Measurements from ENCODE around the gene PRKCB. TPM values are rescaled to one million over a fixed set of nuclear protein-coding genes. Genes with fewer than 3 reads are reported as not detected.
A peak's percentile ranks its signal among the peaks of the same experiment; 100 is the strongest.

The PRKCB gene
- total RNA-seq, 4 donors from 2014 or later, result 10.7 to 23.9 (median 18.2) TPM

GRCh38 chr16:23876256-23876896 is 40.6 kb downstream of the PRKCB start:
- no peak for TF ChIP-seq POLR2AphosphoS5 (IDR thresholded peaks at IDR 0.05)
- no peak for TF ChIP-seq POLR2A (IDR thresholded peaks at IDR 0.05)
- TF ChIP-seq EP300 (IDR thresholded peaks at IDR 0.05), result no peak
- no peak for TF ChIP-seq CTCF (IDR thresholded peaks at IDR 0.05)
- no peaks in the 10 kb centered on the region for H3K36me3 ChIP-seq
- H3K4me1 ChIP-seq, result no peaks in the 10 kb centered on the region
- WGBS, 2 donors (ENCODE audit: low coverage in 1 of 2), result 32 to 36% methylated on average over 6 of the region's 6 CpGs
- no peak overlapping the region for H3K27ac ChIP-seq
- ATAC-seq, result no peak
- no peaks in the 10 kb centered on the region for H3K27me3 ChIP-seq
- H3K9me3 ChIP-seq, result no peaks in the 10 kb centered on the region
- no peak overlapping the region for H3K4me3 ChIP-seq

GRCh38 chr16:23877107-23878070 is 41.6 kb downstream of the PRKCB start:
- Histone ChIP-seq H3K27ac (no peak overlapping the region), H3K36me3 (no peaks in the 10 kb centered on the region), H3K4me1 (no peaks in the 10 kb centered on the region), H3K4me3 (no peak overlapping the region), H3K27me3 (no peaks in the 10 kb centered on the region), H3K9me3 (no peaks in the 10 kb centered on the region)
- 79 to 86% methylated on average over 3 to 9 of the region's 9 CpGs for WGBS, 2 donors (ENCODE audit: low coverage in 1 of 2)
- ATAC-seq, result no peak
- TF ChIP-seq EP300 (IDR thresholded peaks at IDR 0.05) (no peak), POLR2AphosphoS5 (IDR thresholded peaks at IDR 0.05) (no peak), POLR2A (IDR thresholded peaks at IDR 0.05) (no peak), CTCF (IDR thresholded peaks at IDR 0.05) (peak in 1 of 4 experiments; percentile 16)

DNA sequence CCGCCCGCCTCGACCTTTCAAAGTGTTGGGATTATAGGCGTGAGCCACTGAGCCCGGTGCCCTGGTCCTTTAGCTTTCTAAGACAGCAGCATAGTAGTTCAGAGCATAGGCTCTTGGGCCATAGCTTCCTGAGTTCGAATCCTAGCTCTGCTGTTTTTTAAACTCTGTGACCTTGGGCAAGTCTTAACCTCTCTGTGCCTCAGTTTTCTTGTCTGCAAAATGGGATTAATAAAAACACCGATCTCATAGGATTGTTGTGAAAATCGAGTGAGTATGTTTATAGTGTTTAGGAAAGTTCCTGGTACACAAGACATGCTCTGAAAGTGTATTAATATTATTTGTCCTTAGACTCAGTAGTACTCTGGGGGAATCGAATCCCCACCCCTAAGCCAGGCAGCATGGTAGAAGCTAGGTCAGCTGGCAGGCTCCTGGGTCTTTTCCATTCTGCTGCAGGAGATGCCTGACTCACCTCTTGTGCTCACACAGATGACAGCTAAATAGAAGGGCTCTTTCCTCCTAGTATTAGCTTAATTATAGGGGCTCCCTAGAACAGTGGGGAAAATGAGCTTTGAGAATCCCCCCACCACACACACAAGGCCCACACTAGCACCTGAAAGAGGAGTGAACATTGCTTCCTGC is 44.1 kb downstream of the PRKCB start:
- TF ChIP-seq EP300 (IDR thresholded peaks at IDR 0.05), result no peak
- no peak for TF ChIP-seq POLR2AphosphoS5 (IDR thresholded peaks at IDR 0.05)
- TF ChIP-seq CTCF (IDR thresholded peaks at IDR 0.05), result no peak
- no peak for TF ChIP-seq POLR2A (IDR thresholded peaks at IDR 0.05)
- Histone ChIP-seq H3K4me1 (no peaks in the 10 kb centered on the region), H3K36me3 (no peaks in the 10 kb centered on the region), H3K27me3 (no peaks in the 10 kb centered on the region), H3K27ac (no peak overlapping the region), H3K9me3 (no peaks in the 10 kb centered on the region), H3K4me3 (no peak overlapping the region)
- 79 to 90% methylated on average over 8 to 9 of the region's 9 CpGs for WGBS, 2 donors (ENCODE audit: low coverage in 1 of 2)
- ATAC-seq, result no peak

DNA sequence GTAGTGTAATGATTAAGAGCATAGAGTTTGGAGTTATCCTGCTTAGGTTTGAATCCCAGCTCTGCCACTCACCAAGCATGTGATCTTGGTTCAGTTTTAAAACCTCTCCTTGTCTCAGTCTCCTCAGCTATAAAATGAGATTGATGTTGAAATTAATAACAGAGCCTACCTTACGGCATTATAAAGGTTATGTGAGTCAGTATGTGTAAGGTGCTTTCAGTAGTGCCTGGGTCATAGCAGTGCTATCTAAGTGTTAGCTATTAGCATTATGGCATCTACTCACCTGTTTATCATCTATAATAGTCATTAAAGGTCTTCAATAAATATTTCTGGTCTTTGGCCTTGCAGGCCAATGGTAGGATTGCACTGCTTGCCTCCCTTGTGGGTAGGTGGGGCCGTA is 53.4 kb downstream of the PRKCB start:
- H3K36me3 ChIP-seq, result no peaks in the 10 kb centered on the region
- H3K27ac ChIP-seq, result no peak overlapping the region
- H3K9me3 ChIP-seq, result no peaks in the 10 kb centered on the region
- no peaks in the 10 kb centered on the region for H3K27me3 ChIP-seq
- no peak overlapping the region for H3K4me3 ChIP-seq
- no peaks in the 10 kb centered on the region for H3K4me1 ChIP-seq
- 74 to 100% methylated on average over 1 to 2 of the region's 2 CpGs for WGBS, 2 donors (ENCODE audit: low coverage in 1 of 2)
- no peak for ATAC-seq
- TF ChIP-seq CTCF (IDR thresholded peaks at IDR 0.05) (no peak), POLR2AphosphoS5 (IDR thresholded peaks at IDR 0.05) (no peak), POLR2A (IDR thresholded peaks at IDR 0.05) (no peak), EP300 (IDR thresholded peaks at IDR 0.05) (no peak)

Measured in gastroesophageal sphincter (tissue), 4 donors.